ENCODE measurements around the gene RFTN1.

DNA sequence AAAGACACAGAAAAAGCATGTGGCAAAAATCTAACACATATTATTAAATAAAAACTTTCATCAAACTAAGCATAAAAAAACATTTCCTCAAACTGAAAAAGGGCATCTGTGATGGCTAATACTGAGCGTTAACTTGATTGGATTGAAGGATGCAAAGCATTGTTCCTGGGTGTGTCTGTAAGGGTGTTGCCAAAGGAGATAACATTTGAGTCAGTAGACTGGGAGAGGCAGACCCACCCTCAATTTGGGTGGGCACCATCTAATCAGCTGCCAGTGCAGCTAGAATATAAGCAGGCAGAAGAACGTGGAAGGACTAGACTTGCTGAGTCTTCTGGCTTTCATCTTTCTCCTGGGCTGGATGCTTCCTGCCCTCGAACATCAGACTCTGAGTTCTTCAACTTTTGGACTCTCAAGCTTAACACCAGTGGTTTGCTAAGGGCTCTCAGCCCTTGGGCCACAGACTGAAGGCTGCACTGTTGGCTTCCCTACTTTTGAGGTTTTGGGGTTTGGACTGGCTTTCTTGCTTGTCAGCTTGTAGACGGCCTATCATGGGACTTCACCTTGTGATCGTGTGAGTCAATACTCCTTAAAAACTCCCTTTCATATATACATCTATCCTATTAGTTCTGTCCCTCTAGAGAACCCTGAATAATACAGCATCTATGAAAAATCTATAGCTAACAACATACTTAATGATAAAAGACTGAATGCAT is 46.3 kb upstream of the RFTN1 start:
- TF ChIP-seq, protein P1, sequence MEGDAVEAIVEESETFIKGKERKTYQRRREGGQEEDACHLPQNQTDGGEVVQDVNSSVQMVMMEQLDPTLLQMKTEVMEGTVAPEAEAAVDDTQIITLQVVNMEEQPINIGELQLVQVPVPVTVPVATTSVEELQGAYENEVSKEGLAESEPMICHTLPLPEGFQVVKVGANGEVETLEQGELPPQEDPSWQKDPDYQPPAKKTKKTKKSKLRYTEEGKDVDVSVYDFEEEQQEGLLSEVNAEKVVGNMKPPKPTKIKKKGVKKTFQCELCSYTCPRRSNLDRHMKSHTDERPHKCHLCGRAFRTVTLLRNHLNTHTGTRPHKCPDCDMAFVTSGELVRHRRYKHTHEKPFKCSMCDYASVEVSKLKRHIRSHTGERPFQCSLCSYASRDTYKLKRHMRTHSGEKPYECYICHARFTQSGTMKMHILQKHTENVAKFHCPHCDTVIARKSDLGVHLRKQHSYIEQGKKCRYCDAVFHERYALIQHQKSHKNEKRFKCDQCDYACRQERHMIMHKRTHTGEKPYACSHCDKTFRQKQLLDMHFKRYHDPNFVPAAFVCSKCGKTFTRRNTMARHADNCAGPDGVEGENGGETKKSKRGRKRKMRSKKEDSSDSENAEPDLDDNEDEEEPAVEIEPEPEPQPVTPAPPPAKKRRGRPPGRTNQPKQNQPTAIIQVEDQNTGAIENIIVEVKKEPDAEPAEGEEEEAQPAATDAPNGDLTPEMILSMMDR (IDR thresholded peaks at IDR 0.05), result no peak
- no peak for TF ChIP-seq POLR2AphosphoS5 (IDR thresholded peaks at IDR 0.05)

Measured in sigmoid colon (tissue), 4 donors.